Measurements from ENCODE around the gene AKAP12. TPM values are rescaled to one million over a fixed set of nuclear protein-coding genes. Genes with fewer than 3 reads are reported as not detected.
"Not testable (repeated sequence)": the region's sequence is repeated elsewhere in the genome, so short reads cannot be mapped to it uniquely, and the experiment has no call there.

Gene AKAP12
- total RNA-seq, 1 experiment from 2014 or later: 0.46 TPM

- no peak for DNase-seq (ENCODE audit: low spot score)
Measured at GRCh38 chr6:151379933-151380847, 140.4 kb downstream of the AKAP12 start.

GRCh38 chr6:151380848-151381205, 141.1 kb downstream of the AKAP12 start:
- no peak for DNase-seq (ENCODE audit: low spot score)

GRCh38 chr6:151381722-151382121, 142.0 kb downstream of the AKAP12 start:
- no peak for DNase-seq (ENCODE audit: low spot score)

GRCh38 chr6:151382631-151383030, 142.9 kb downstream of the AKAP12 start:
- not testable (repeated sequence) for DNase-seq (ENCODE audit: low spot score)

- DNase-seq (ENCODE audit: low spot score): no peak
Measured at GRCh38 chr6:151384151-151384550, 144.4 kb downstream of the AKAP12 start.

GRCh38 chr6:151385177-151385576, 145.4 kb downstream of the AKAP12 start:
- no peak for DNase-seq (ENCODE audit: low spot score)

GRCh38 chr6:151387175-151387970, 147.6 kb downstream of the AKAP12 start:
- DNase-seq (ENCODE audit: low spot score): no peak

GRCh38 chr6:151388236-151388635, 148.5 kb downstream of the AKAP12 start:
- DNase-seq (ENCODE audit: low spot score): no peak

GRCh38 chr6:151388997-151389617, 149.3 kb downstream of the AKAP12 start:
- no peak for DNase-seq (ENCODE audit: low spot score)

GRCh38 chr6:151389618-151390275, 150.0 kb downstream of the AKAP12 start:
- peak; percentile 76 for DNase-seq (ENCODE audit: low spot score)

- peak; percentile 98 for DNase-seq (ENCODE audit: low spot score)
Measured at GRCh38 chr6:151390276-151390850, 150.6 kb downstream of the AKAP12 start.

GRCh38 chr6:151390851-151391470, 151.2 kb downstream of the AKAP12 start:
- peak; percentile 38 for DNase-seq (ENCODE audit: low spot score)

GRCh38 chr6:151391471-151392413, 152.0 kb downstream of the AKAP12 start, which contains the start of gene ZBTB2:
ZBTB2 (minus strand) TSS chr6:151391559; CDS start chr6:151373637, 17,922 bp downstream.
- DNase-seq (ENCODE audit: low spot score): peak; percentile 65

- DNase-seq (ENCODE audit: low spot score): no peak
Measured at GRCh38 chr6:151392427-151392826, 152.7 kb downstream of the AKAP12 start.

GRCh38 chr6:151393410-151393809, 153.6 kb downstream of the AKAP12 start:
- DNase-seq (ENCODE audit: low spot score): no peak

- DNase-seq (ENCODE audit: low spot score): peak; percentile 30
Measured at GRCh38 chr6:151399679-151400078, 159.9 kb downstream of the AKAP12 start.

GRCh38 chr6:151400473-151400872, 160.7 kb downstream of the AKAP12 start:
- DNase-seq (ENCODE audit: low spot score): no peak

- DNase-seq (ENCODE audit: low spot score): no peak
Measured at GRCh38 chr6:151402228-151402627, 162.5 kb downstream of the AKAP12 start.

GRCh38 chr6:151403919-151404308, 164.1 kb downstream of the AKAP12 start:
- no peak for DNase-seq (ENCODE audit: low spot score)

Data from HT-29 (cell line).